Mesodermal cell (in vitro differentiated cells): ENCODE data around the gene UQCR10.

Experiments used
- H3K27ac ChIP-seq: 2 replicates; pipeline ENCODE4 v1.7.0; 2013; ENCODE audit warnings: mild to moderate bottlenecking, low read depth, low read length, moderate library complexity; ENCODE audit not compliant: severe bottlenecking
- H3K36me3 ChIP-seq: 2 replicates; pipeline ENCODE4 v1.7.1; 2013; ENCODE audit warnings: mild to moderate bottlenecking, low read length, moderate library complexity; ENCODE audit not compliant: control insufficient read depth, insufficient read depth
- H3K4me1 ChIP-seq: one replicate; pipeline ENCODE4 v1.7.1; 2013; ENCODE audit warnings: mild to moderate bottlenecking, low read length; ENCODE audit not compliant: insufficient read depth, control insufficient read depth, poor library complexity, severe bottlenecking
- H3K4me3 ChIP-seq: 2 replicates; pipeline ENCODE4 v1.7.0; 2013; ENCODE audit warnings: low read length, control low read depth, mild to moderate bottlenecking; ENCODE audit not compliant: insufficient read depth, poor library complexity, severe bottlenecking; ENCODE audit errors: extremely low read depth
- H3K9me3 ChIP-seq: 2 replicates; pipeline ENCODE4 v1.7.1; 2013; ENCODE audit warnings: mild to moderate bottlenecking, low read length, moderate library complexity; ENCODE audit not compliant: control insufficient read depth
- WGBS, 2 experiments: methylation state at CpG; one replicate each; pipeline ENCODE4 v1.1.5; 2013; ENCODE audit warnings: missing lambda C conversion rate in 2 of 2; ENCODE audit not compliant: insufficient coverage in 2 of 2; 5-methylcytosine and 5-hydroxymethylcytosine counted together

Gene UQCR10

DNA sequence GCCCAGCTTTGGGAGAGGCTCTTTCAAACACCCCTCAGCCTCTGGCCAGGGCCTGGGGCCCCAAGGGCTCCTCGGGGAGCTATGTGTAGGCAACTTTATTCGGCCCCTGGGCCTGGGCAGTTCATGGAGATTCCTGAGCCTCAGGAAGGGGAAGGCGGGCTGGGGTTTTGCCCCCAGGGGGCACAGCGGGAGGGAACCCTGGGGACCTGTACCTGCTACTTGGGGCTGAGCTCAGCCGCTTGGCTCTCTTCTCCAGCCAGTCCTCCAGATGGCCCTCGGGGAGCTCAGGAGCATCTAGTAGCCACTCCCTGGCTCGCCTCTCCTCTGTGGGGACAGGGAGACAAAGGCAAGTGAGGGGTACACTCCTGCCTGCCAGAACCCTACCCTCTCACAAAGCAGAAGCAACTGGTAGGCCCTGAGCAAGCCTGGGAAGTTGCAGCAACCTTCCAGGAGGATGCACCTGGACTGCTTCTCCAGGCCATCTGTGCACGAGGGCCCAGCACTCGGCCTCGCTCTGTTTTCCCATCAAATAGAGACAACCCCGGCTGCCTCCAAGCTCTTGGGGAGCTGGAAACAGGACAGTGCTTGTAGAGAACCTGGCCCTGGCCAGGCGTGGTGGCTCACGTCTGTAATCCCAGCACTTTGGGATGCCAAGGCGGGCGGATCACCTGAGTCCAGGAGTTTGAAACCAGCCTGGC lies 28.9 kb upstream of the UQCR10 start:
- no peak overlapping the region for H3K4me3 ChIP-seq
- WGBS, 2 experiments: 90 to 92% methylated on average over 12 to 13 of the region's 15 CpGs
- no peak overlapping the region for H3K27ac ChIP-seq
- H3K36me3 ChIP-seq: peaks cover 4% of the 10 kb centered on the region
- no peaks in the 10 kb centered on the region for H3K9me3 ChIP-seq
- H3K4me1 ChIP-seq: no peaks in the 10 kb centered on the region

DNA sequence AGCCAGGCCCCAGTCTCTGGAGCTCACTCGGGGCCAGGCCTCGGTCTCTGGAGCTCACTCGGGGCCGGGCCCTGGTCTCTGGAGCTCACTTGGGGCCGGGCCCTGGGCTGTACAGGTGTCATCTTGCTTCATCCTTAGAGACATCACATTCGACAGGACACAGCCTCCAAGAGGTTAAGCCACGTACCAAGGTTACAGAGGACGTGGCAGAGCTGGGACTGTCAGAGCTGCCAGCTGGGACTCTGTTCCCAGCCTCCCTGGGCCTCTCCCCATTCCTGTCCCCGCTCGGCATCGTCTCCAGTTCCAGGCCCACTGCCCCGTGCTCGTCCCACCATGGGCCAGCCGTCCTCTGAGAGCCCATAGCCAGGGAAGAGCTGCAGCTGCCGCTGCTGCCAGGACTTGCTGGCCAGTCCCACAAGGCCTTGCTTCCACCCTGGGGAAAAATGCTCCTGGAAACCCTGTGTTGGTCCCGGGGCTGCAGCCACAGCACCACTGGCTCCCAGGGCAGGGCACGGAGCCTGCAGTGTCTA lies 27.8 kb upstream of the UQCR10 start:
- H3K4me1 ChIP-seq: no peaks in the 10 kb centered on the region
- 92 to 96% methylated on average over 16 to 17 of the region's 17 CpGs for WGBS, 2 experiments
- H3K36me3 ChIP-seq: peaks cover 4% of the 10 kb centered on the region
- H3K4me3 ChIP-seq: no peak overlapping the region
- no peaks in the 10 kb centered on the region for H3K9me3 ChIP-seq
- H3K27ac ChIP-seq: no peak overlapping the region

DNA sequence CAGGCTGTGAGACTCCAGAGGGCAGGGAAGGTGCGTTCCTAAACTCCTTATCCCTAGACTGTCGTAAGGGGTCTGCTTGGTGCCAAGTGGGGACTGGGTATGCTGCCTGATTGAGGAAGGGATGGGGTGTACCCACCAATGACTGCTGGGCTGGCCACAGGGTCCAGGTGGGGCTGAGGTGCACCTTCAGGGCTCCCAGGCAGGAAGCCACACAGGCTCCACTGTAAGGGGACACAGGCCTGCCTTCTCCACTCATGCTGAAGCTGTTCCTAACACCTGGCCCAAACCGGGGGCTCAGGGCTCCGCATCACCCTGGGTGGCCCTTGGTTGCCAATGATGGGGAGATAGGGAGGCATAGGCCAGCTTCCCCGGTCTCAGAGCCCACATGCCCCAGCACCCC lies 27.0 kb upstream of the UQCR10 start:
- Histone ChIP-seq H3K27ac (no peak overlapping the region), H3K4me1 (no peaks in the 10 kb centered on the region), H3K9me3 (no peaks in the 10 kb centered on the region), H3K36me3 (peaks cover 4% of the 10 kb centered on the region), H3K4me3 (no peak overlapping the region)
- WGBS, 2 experiments: 97 to 100% methylated on average over 2 to 4 of the region's 5 CpGs

DNA sequence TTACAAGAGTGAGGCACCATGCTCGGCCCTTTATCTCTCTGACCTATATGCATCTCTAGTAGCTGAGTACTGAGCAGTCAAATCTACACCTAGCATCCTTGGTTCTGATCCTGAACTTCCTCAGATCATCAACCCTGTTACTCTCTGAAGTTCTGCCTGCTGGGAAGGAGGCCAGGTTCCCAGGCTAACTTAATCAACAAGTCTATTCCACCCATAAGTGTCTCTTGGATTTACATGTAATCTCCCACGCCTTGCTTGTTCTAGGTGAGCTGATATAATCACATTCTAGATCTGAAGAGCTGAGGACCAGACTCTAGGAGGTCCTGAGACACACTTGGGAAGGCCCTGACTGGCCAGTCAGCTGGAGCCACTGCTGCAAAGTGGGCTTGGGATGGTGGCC lies 25.2 kb upstream of the UQCR10 start:
- Histone ChIP-seq H3K9me3 (no peaks in the 10 kb centered on the region), H3K36me3 (peaks cover 17% of the 10 kb centered on the region), H3K4me3 (no peak overlapping the region), H3K27ac (no peak overlapping the region), H3K4me1 (no peaks in the 10 kb centered on the region)
- WGBS, 2 experiments: 92% methylated on average over 1 of the region's 2 CpGs; no CpG with 5 or more reads in 1 of the 2 experiments

DNA sequence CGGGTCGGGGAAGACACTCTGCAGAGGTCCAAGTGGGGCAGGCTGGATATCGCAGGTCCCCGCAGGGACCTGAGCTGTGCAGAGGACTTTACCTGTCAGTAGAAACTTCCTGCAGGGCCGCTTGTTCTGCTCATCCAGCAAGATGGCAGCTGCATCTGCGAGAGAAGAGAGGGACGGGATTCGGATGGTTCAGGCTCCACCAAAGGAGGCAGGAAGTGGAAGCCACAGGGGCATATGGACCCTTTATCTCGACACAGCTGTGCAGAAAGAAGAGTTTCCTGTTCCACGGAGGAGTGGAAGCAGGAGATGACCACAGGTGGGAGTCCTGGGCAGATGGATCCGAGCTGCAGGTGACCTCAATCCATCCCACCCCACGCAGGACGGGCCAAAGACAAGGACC lies 24.8 kb upstream of the UQCR10 start:
- Histone ChIP-seq H3K4me1 (no peaks in the 10 kb centered on the region), H3K36me3 (peaks cover 17% of the 10 kb centered on the region), H3K27ac (no peak overlapping the region), H3K4me3 (no peak overlapping the region), H3K9me3 (no peaks in the 10 kb centered on the region)
- 85 to 89% methylated on average over 11 to 12 of the region's 13 CpGs for WGBS, 2 experiments

DNA sequence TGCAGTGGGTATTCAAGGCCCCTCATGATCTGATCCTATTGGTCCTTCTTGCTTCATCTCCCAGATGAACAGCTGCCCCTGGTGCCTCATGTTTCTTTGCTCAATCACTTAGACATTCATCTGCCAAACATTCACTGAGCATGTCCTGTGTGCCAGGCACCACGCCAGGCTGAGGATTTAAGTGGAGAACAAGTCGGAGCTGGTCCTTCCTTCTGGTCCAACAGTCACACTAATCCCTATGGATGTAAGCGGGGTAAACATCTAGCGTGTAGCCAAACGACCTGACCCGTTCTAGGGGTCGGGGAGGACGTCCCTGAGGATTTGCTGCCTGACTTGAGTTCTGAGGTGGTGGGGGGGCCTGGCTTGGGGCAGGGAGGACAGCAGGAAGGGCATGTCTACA lies 22.3 kb upstream of the UQCR10 start:
- no peaks in the 10 kb centered on the region for H3K9me3 ChIP-seq
- no peaks in the 10 kb centered on the region for H3K4me1 ChIP-seq
- H3K36me3 ChIP-seq: peaks cover 13% of the 10 kb centered on the region
- H3K27ac ChIP-seq: no peak overlapping the region
- H3K4me3 ChIP-seq: no peak overlapping the region
- WGBS, 2 experiments: 91 to 92% methylated on average over 8 of the region's 8 CpGs

DNA sequence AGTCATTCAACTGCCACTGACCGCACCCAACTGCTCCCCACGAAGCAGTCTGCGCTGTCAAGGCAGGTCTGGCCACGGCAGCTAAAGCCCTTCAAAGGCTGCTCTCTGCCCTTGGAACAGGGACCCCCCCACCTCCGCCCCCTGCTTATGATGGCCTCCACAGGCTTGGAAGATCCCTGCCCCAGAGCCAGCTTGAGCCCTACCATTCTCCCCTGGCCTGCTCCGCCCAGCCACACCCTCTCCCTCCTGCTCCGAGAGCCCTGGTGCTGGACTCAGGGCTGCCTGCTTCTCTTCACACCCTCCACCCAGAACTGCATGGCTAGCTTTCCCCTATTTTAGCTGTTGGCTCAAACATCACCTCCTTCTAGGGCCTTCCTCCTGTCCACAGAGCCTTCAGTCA lies 19.3 kb upstream of the UQCR10 start:
- Histone ChIP-seq H3K4me1 (no peaks in the 10 kb centered on the region), H3K4me3 (no peak overlapping the region), H3K36me3 (peaks cover 13% of the 10 kb centered on the region), H3K9me3 (no peaks in the 10 kb centered on the region), H3K27ac (no peak overlapping the region)
- 94 to 100% methylated on average over 2 to 7 of the region's 7 CpGs for WGBS, 2 experiments

DNA sequence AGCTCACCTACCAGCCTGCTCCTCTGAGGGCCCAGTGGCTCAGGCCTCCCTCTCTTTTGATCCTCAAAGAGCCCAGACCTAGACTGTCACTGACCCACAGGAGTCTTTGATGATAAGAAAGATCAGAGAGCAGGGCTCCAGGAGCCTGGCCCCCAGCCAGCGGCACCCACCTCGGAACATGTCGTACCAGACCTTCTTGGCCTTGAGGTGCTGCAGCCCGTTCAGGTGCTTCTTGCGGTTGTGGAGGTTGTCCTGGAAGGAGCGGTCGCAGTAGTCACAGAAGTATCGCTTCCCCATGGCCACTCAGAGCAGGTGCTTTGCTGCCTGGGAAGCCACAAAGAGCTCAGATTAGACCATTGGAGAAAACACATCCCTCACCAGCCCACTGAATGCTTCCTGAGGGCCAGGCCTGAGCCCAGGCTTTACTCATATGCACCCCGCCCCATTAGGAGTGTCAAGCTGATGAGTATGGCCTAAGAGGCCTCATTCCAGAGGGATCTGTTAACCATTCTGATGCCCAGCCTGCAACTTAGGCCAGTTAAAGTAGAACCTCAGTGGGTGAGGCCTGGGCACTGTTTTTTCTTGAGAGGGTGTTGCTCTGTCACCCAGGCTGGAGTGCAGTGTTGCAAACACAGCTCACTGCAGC lies 18.8 kb upstream of the UQCR10 start:
- Histone ChIP-seq H3K9me3 (no peaks in the 10 kb centered on the region), H3K27ac (no peak overlapping the region), H3K4me1 (no peaks in the 10 kb centered on the region), H3K4me3 (no peak overlapping the region), H3K36me3 (peaks cover 13% of the 10 kb centered on the region)
- WGBS, 2 experiments: 91 to 96% methylated on average over 6 to 7 of the region's 9 CpGs

DNA sequence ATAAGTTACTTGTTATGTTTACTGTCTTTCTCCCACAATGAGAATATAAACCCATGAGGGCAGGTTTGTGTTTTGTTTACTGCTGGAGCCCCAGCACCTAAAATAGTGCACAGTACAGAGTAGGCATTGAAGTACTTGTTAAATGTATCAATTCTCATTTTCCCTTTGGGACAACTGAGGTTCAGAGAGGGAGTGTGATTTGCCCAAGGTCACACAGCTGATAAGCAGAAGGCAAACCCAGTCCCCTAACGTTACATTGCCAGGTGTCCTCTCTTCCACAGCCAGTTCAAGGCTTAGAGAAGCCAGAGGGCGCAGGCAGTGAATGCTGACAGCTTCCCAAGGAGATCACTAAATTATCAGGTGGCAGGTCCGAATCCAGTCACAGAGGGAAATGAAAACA lies 17.1 kb upstream of the UQCR10 start:
- WGBS, 2 experiments: 84 to 94% methylated on average over 2 to 3 of the region's 3 CpGs
- H3K36me3 ChIP-seq: peaks cover 13% of the 10 kb centered on the region
- no peaks in the 10 kb centered on the region for H3K9me3 ChIP-seq
- no peaks in the 10 kb centered on the region for H3K4me1 ChIP-seq
- H3K4me3 ChIP-seq: no peak overlapping the region
- H3K27ac ChIP-seq: no peak overlapping the region

DNA sequence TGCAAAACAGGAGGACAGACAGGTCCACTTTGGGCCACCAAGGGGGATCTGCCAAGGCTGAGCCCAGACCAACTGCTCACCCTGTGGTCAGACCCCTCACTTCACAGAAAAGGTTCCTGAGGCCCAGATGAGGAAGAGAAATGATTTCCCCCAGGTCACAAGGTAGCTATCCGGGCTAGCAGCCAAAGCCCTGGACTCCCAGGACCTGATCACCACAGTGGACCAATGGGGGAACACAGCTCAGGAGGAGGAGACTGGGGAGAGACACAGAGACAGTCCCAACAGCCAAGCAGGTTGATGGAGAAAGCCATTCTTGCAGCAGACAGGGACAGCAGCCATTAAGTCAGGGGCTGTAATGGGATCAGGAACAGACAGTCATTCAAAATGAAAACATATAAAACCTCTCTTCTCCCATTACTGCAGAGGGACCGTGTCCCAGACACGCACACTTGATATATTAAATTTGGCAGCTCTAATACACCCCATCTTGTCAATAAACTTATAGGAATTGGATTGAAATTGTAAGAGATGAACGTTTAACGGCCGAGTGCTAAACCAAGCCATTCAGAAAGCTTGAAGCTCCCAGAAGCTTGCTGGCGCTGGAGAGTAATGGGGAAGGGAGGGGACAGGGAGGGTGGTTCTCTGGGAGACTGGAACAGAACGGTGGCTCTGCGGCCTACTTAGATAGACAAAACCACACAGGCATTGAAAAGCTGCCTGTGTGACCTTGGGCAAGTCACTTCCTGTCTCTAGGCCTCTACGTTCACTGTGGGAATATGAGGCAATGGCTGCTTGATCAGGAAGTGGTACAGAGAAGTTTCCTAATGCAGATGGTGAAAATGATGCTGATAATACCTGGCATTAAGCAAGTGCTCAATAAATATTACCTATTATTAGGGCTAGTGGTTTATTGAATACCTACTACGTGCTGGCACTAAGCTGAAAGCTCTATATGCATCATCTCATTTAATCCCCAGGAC lies 16.3 kb upstream of the UQCR10 start:
- no peak overlapping the region for H3K27ac ChIP-seq
- no peak overlapping the region for H3K4me3 ChIP-seq
- H3K36me3 ChIP-seq: peaks cover 7% of the 10 kb centered on the region
- H3K4me1 ChIP-seq: no peaks in the 10 kb centered on the region
- no peaks in the 10 kb centered on the region for H3K9me3 ChIP-seq
- WGBS, 2 experiments: 76 to 96% methylated on average over 4 to 6 of the region's 11 CpGs
